Measurements from ENCODE around the gene ERCC5. TPM values are rescaled to one million over a fixed set of nuclear protein-coding genes. Genes with fewer than 3 reads are reported as not detected.

Gene ERCC5
- total and polyA plus RNA-seq, 2 experiments from 2014 or later = 49.2 to 78.5 TPM

DNA sequence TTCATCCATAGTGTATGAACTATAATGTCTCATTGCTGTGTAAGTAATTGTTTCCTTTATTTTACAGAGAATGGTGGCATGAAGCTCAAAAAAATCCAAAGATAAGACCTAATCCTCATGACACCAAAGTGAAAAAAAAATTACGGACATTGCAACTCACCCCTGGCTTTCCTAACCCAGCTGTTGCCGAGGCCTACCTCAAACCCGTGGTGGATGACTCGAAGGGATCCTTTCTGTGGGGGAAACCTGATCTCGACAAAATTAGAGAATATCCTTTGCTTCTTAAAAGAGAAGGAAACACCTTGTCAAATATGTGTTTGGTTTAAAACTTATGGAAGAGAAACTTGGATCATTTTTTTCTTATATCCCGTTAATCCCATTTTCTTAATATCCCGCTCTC lies 26.3 kb downstream of the ERCC5 start:
- Histone ChIP-seq H3K9me3 (ENCODE audit: low read depth) (no peaks in the 10 kb centered on the region), H3K9me2 (ENCODE audit: insufficient read depth) (no peaks in the 10 kb centered on the region), H3K4me3 (no peak overlapping the region), H3K27me3 (replicated peaks; ENCODE audit: insufficient read depth) (no peaks in the 10 kb centered on the region), H3K27ac (no peak overlapping the region), H4K20me1 (ENCODE audit: insufficient read depth) (no peaks in the 10 kb centered on the region), H3K4me1 (ENCODE audit: insufficient read depth) (peaks cover 33% of the 10 kb centered on the region), H2AFZ (no peak overlapping the region), H3K4me2 (ENCODE audit: unreplicated experiment) (no peak overlapping the region), H3K36me3 (ENCODE audit: low read depth) (peaks cover 51% of the 10 kb centered on the region), H3F3A (ENCODE audit: insufficient read depth) (peaks cover 34% of the 10 kb centered on the region), H3K9ac (no peak overlapping the region), H3K79me2 (ENCODE audit: insufficient read depth) (peaks cover 34% of the 10 kb centered on the region)
- WGBS, 2 experiments (ENCODE audit: low coverage in 1 of 2, low lambda C conversion rate in 2 of 2, missing lambda C conversion rate in 2 of 2) = 94 to 100% methylated on average over 7 of the region's 7 CpGs
- no peak for DNase-seq
- TF ChIP-seq EZH2phosphoT487 (IDR thresholded peaks at IDR 0.05; ENCODE audit: insufficient read depth, low read depth) (no peak), EZH2 (IDR thresholded peaks at IDR 0.05; ENCODE audit: insufficient read depth, poor library complexity, severe bottlenecking) (no peak)
- in situ Hi-C loops (cut with MboI) = no loop called here

DNA sequence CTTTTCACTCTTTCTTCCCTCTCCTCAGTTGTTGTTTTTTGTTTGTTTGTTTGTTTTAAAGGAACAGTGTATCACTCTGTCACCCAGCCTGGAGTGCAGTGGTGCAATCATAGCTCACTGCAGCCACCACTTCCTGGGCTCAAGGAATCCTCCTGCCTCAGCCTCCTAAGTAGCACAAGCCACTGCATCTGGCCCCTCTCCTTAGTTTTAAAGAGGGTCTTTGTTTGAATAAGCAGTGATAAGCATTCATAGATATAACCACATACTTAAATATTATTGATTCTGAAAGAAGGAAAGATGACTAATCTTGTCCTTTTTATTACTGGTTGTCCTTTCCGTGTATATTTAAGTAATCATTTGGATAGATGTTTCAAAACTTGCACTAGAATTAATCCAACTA lies 26.7 kb downstream of the ERCC5 start:
- DNase-seq = no peak
- no peak overlapping the region for H3K4me3 ChIP-seq
- H3F3A ChIP-seq (ENCODE audit: insufficient read depth) = peaks cover 30% of the 10 kb centered on the region
- H3K9ac ChIP-seq = no peak overlapping the region
- in situ Hi-C loops (cut with MboI) = no loop called here
- no peaks in the 10 kb centered on the region for H4K20me1 ChIP-seq (ENCODE audit: insufficient read depth)
- H3K79me2 ChIP-seq (ENCODE audit: insufficient read depth) = peaks cover 30% of the 10 kb centered on the region
- H3K27me3 ChIP-seq (replicated peaks; ENCODE audit: insufficient read depth) = no peaks in the 10 kb centered on the region
- no peaks in the 10 kb centered on the region for H3K9me2 ChIP-seq (ENCODE audit: insufficient read depth)
- H3K36me3 ChIP-seq (ENCODE audit: low read depth) = peaks cover 47% of the 10 kb centered on the region
- H3K4me1 ChIP-seq (ENCODE audit: insufficient read depth) = peaks cover 33% of the 10 kb centered on the region
- H3K27ac ChIP-seq = no peak overlapping the region
- 92 to 94% methylated on average over 1 of the region's 1 CpG for WGBS, 2 experiments (ENCODE audit: low coverage in 1 of 2, low lambda C conversion rate in 2 of 2, missing lambda C conversion rate in 2 of 2)
- H3K4me2 ChIP-seq (ENCODE audit: unreplicated experiment) = no peak overlapping the region
- no peak overlapping the region for H2AFZ ChIP-seq
- H3K9me3 ChIP-seq (ENCODE audit: low read depth) = no peaks in the 10 kb centered on the region
- TF ChIP-seq EZH2phosphoT487 (IDR thresholded peaks at IDR 0.05; ENCODE audit: insufficient read depth, low read depth) (no peak), EZH2 (IDR thresholded peaks at IDR 0.05; ENCODE audit: insufficient read depth, poor library complexity, severe bottlenecking) (no peak)

DNA sequence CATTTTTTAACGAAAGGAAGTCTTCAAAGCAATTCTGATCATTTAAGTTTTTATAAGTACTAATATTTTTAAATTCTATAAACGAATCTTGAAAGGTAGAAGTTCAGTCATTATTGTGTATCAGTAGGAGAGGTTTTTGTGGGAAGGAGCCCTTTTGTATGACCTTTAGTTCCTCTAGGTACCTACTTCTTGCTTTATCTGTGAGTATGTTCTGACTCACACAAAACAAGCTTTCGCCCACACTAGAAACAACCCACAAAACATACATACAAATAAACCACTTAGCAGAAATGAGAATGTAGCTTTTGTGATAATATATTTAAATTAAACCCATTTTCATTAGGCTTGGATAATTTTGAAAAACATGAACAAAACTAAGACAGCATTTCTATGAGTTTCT lies 27.8 kb downstream of the ERCC5 start:
- TF ChIP-seq EZH2 (IDR thresholded peaks at IDR 0.05; ENCODE audit: insufficient read depth, poor library complexity, severe bottlenecking) (no peak), EZH2phosphoT487 (IDR thresholded peaks at IDR 0.05; ENCODE audit: insufficient read depth, low read depth) (no peak)
- in situ Hi-C loops (cut with MboI) = no loop called here
- Histone ChIP-seq H3K4me2 (ENCODE audit: unreplicated experiment) (no peak overlapping the region), H4K20me1 (ENCODE audit: insufficient read depth) (no peaks in the 10 kb centered on the region), H3K79me2 (ENCODE audit: insufficient read depth) (peaks cover 24% of the 10 kb centered on the region), H3F3A (ENCODE audit: insufficient read depth) (peaks cover 27% of the 10 kb centered on the region), H3K9me3 (ENCODE audit: low read depth) (no peaks in the 10 kb centered on the region), H3K9me2 (ENCODE audit: insufficient read depth) (no peaks in the 10 kb centered on the region), H2AFZ (no peak overlapping the region), H3K9ac (no peak overlapping the region), H3K27ac (no peak overlapping the region), H3K4me3 (no peak overlapping the region), H3K4me1 (ENCODE audit: insufficient read depth) (peaks cover 30% of the 10 kb centered on the region), H3K36me3 (ENCODE audit: low read depth) (peaks cover 44% of the 10 kb centered on the region), H3K27me3 (replicated peaks; ENCODE audit: insufficient read depth) (no peaks in the 10 kb centered on the region)
- WGBS, 2 experiments (ENCODE audit: low coverage in 1 of 2, low lambda C conversion rate in 2 of 2, missing lambda C conversion rate in 2 of 2) = 47 to 51% methylated on average over 3 of the region's 3 CpGs
- DNase-seq = peak; percentile 24

DNA sequence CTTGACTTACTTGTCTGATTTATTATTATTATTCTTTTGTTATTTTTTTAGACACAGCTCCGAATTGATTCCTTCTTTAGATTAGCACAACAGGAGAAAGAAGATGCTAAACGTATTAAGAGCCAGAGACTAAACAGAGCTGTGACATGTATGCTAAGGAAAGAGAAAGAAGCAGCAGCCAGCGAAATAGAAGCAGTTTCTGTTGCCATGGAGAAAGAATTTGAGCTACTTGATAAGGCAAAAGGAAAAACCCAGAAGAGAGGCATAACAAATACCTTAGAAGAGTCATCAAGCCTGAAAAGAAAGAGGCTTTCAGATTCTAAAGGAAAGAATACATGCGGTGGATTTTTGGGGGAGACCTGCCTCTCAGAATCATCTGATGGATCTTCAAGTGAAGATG lies 29.4 kb downstream of the ERCC5 start:
- Histone ChIP-seq H3K4me2 (ENCODE audit: unreplicated experiment) (no peak overlapping the region), H3K4me1 (ENCODE audit: insufficient read depth) (peaks cover 21% of the 10 kb centered on the region), H3K4me3 (no peak overlapping the region), H3K9me3 (ENCODE audit: low read depth) (no peaks in the 10 kb centered on the region), H3K9ac (no peak overlapping the region), H4K20me1 (ENCODE audit: insufficient read depth) (no peaks in the 10 kb centered on the region), H3K9me2 (ENCODE audit: insufficient read depth) (no peaks in the 10 kb centered on the region), H3K27me3 (replicated peaks; ENCODE audit: insufficient read depth) (no peaks in the 10 kb centered on the region), H3K36me3 (ENCODE audit: low read depth) (peaks cover 38% of the 10 kb centered on the region), H3K27ac (no peak overlapping the region), H2AFZ (no peak overlapping the region), H3F3A (ENCODE audit: insufficient read depth) (peaks cover 13% of the 10 kb centered on the region), H3K79me2 (ENCODE audit: insufficient read depth) (peaks cover 11% of the 10 kb centered on the region)
- WGBS, 2 experiments (ENCODE audit: low coverage in 1 of 2, low lambda C conversion rate in 2 of 2, missing lambda C conversion rate in 2 of 2) = 95 to 98% methylated on average over 4 of the region's 4 CpGs
- TF ChIP-seq EZH2phosphoT487 (IDR thresholded peaks at IDR 0.05; ENCODE audit: insufficient read depth, low read depth) (no peak), EZH2 (IDR thresholded peaks at IDR 0.05; ENCODE audit: insufficient read depth, poor library complexity, severe bottlenecking) (no peak)
- in situ Hi-C loops (cut with MboI) = no loop called here
- no peak for DNase-seq

DNA sequence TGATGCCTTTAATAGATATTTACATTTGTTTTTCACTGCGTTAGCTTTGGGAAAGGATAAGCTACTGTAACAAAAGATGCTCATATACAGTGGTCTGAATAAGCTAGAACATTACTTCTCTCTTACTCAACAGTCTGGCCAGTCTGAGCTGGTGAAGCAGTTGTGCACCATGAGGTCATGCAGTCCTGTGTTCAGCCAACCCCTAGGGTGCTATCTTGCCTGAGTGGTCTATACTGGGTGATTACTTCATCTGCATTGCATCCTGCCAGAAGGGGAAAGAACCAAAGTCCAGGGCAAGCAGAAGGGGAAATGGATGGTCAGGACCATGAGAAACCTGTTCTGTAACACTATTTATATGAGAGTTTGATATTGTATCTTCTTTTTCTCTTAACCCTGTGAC lies 31.5 kb downstream of the ERCC5 start:
- in situ Hi-C loops (cut with MboI) = no loop called here
- Histone ChIP-seq H3K36me3 (ENCODE audit: low read depth) (peaks cover 34% of the 10 kb centered on the region), H3K9me2 (ENCODE audit: insufficient read depth) (no peaks in the 10 kb centered on the region), H3K27me3 (replicated peaks; ENCODE audit: insufficient read depth) (no peaks in the 10 kb centered on the region), H3K27ac (no peak overlapping the region), H3K9ac (no peak overlapping the region), H3K4me3 (no peak overlapping the region), H4K20me1 (ENCODE audit: insufficient read depth) (no peaks in the 10 kb centered on the region), H3K79me2 (ENCODE audit: insufficient read depth) (no peaks in the 10 kb centered on the region), H3K4me1 (ENCODE audit: insufficient read depth) (peaks cover 5% of the 10 kb centered on the region; the same call in 1 of the 2 replicates), H3K4me2 (ENCODE audit: unreplicated experiment) (no peak overlapping the region), H2AFZ (no peak overlapping the region), H3K9me3 (ENCODE audit: low read depth) (no peaks in the 10 kb centered on the region), H3F3A (ENCODE audit: insufficient read depth) (peaks cover 9% of the 10 kb centered on the region; the same call in 1 of the 2 replicates)
- TF ChIP-seq EZH2phosphoT487 (IDR thresholded peaks at IDR 0.05; ENCODE audit: insufficient read depth, low read depth) (no peak), EZH2 (IDR thresholded peaks at IDR 0.05; ENCODE audit: insufficient read depth, poor library complexity, severe bottlenecking) (no peak)
- DNase-seq = peak; percentile 51
- 97 to 100% methylated on average over 1 of the region's 1 CpG for WGBS, 2 experiments (ENCODE audit: low coverage in 1 of 2, low lambda C conversion rate in 2 of 2, missing lambda C conversion rate in 2 of 2)

Data from GM23248 (cell line).